ENCODE measurements around the gene HOXA10.

Gene HOXA10

GRCh38 chr7:27203365-27203953, 29.3 kb upstream of the HOXA10 start:
- DNase-seq = no peak

GRCh38 chr7:27202862-27203134, 28.7 kb upstream of the HOXA10 start:
- DNase-seq = no peak

GRCh38 chr7:27202018-27202861, 28.1 kb upstream of the HOXA10 start:
- no peak for DNase-seq

GRCh38 chr7:27201580-27202017, 27.5 kb upstream of the HOXA10 start:
- DNase-seq = no peak

- no peak for DNase-seq
Observed at GRCh38 chr7:27200761-27201579, 26.9 kb upstream of the HOXA10 start.

GRCh38 chr7:27199849-27200760, 26.0 kb upstream of the HOXA10 start, which contains the start of gene HOXA13:
Gene HOXA13 (minus strand): TSS chr7:27200091. CDS start chr7:27200077, 14 bp downstream.
- DNase-seq = no peak

GRCh38 chr7:27198871-27199801, 25.0 kb upstream of the HOXA10 start:
- no peak for DNase-seq

- no peak for DNase-seq
Observed at GRCh38 chr7:27198138-27198841, 24.2 kb upstream of the HOXA10 start.

- no peak for DNase-seq
Observed at GRCh38 chr7:27197137-27198042, 23.3 kb upstream of the HOXA10 start.

GRCh38 chr7:27196287-27196767, 22.2 kb upstream of the HOXA10 start:
- DNase-seq = peak; percentile 79

- no peak for DNase-seq
Observed at GRCh38 chr7:27194686-27195379, 20.7 kb upstream of the HOXA10 start.

- DNase-seq = no peak
Observed at GRCh38 chr7:27194002-27194352, 19.9 kb upstream of the HOXA10 start.

GRCh38 chr7:27193335-27194001, 19.3 kb upstream of the HOXA10 start:
- no peak for DNase-seq

GRCh38 chr7:27192546-27193334, 18.6 kb upstream of the HOXA10 start:
- no peak for DNase-seq

- DNase-seq = no peak
Observed at GRCh38 chr7:27191833-27192545, 17.9 kb upstream of the HOXA10 start.

- no peak for DNase-seq
Observed at GRCh38 chr7:27191161-27191731, 17.1 kb upstream of the HOXA10 start.

All from CD4-positive, alpha-beta T cell treated with Interleukin-12 subunit alpha and Interleukin-12 subunit beta, for 1 hour (primary cell).